ENCODE data around the gene ZNF443. TPM values are rescaled to one million over a fixed set of nuclear protein-coding genes. Genes with fewer than 3 reads are reported as not detected.

ZNF443 gene
- total and polyA plus RNA-seq, 9 of the 15 experiments (the other 6 are each of a cell fraction or from before 2014, with no cell fraction given) = 1.5 to 4.9 (median 2.8) TPM

DNA sequence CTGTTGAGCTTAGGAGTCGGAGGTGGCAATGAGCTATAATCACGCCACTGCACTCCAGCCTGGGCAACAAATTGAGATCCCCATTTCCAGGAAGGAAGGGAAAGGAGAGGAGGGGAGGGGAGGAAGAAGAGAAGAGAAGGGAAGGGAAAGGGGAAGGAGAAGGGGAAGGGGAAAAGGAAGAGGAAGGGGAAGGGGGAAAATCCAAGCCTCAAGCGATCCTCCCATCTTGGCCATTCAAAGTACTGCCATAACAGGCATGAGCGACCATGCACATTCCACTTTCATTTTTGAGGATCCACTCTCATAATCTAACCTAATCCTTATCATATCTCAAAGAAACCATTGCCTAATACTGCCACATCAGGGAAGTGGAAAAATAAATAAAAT lies 14.9 kb downstream of the ZNF443 start:
- Histone ChIP-seq H2AFZ (ENCODE audit: low read depth, low read length) (no peak overlapping the region), H3K9me1 (ENCODE audit: control insufficient read depth, insufficient read depth, low read length) (no peaks in the 10 kb centered on the region), H3K9ac (ENCODE audit: insufficient read depth in 1 of 2, low read depth in 2 of 2, low read length in 2 of 2) (no peak overlapping the region), H3K27me3 (ENCODE audit: control insufficient read depth in 2 of 2, insufficient read depth in 2 of 2, low read length in 2 of 2) (no peaks in the 10 kb centered on the region), H3K4me3 (no peak overlapping the region), H3K4me2 (ENCODE audit: insufficient read depth, low read length) (no peak overlapping the region), H4K20me1 (replicated peaks; ENCODE audit: control insufficient read depth, insufficient read depth, low read length) (no peaks in the 10 kb centered on the region), H3K9me3 (replicated peaks; ENCODE audit: control insufficient read depth, insufficient read depth, low read depth, low read length) (no peaks in the 10 kb centered on the region; the same call in 1 of the 2 replicates), H3K4me1 (replicated peaks in 1 of 2; ENCODE audit: control insufficient read depth in 2 of 2, insufficient read depth in 2 of 2, low read length in 2 of 2) (no peaks in the 10 kb centered on the region), H3K27ac (ENCODE audit: extremely low read depth, low read depth, low read length) (no peak overlapping the region), H3K36me3 (ENCODE audit: control insufficient read depth, insufficient read depth, low read length) (no peaks in the 10 kb centered on the region), H3K79me2 (ENCODE audit: control insufficient read depth, insufficient read depth, low read length) (no peaks in the 10 kb centered on the region)
- DNase-seq (ENCODE audit: extremely low read depth in 1 of 4, low spot score in 3 of 4) (no peak), FAIRE-seq (no peak), ATAC-seq (no peak)
- POLR2A ChIA-PET = interaction anchor here (0.6 kb wide), 2 partner anchors 25 to 57 kb away, joined by 3 read pairs; no protein-coding TSS in a partner anchor
- 20% methylated on average over 2 of the region's 4 CpGs for WGBS (ENCODE audit: insufficient coverage, low coverage, missing lambda C conversion rate)
- CTCF ChIA-PET (ENCODE audit: low intra/inter-chr PET ratio) = no interaction called here
- intact Hi-C loops (cut with micrococcal nuclease) (no loop called here), in situ Hi-C loops (cut with MboI) (no loop called here)
- no TSS peak for BruUV-seq (replicated peaks)
- TF ChIP-seq, protein P1, sequence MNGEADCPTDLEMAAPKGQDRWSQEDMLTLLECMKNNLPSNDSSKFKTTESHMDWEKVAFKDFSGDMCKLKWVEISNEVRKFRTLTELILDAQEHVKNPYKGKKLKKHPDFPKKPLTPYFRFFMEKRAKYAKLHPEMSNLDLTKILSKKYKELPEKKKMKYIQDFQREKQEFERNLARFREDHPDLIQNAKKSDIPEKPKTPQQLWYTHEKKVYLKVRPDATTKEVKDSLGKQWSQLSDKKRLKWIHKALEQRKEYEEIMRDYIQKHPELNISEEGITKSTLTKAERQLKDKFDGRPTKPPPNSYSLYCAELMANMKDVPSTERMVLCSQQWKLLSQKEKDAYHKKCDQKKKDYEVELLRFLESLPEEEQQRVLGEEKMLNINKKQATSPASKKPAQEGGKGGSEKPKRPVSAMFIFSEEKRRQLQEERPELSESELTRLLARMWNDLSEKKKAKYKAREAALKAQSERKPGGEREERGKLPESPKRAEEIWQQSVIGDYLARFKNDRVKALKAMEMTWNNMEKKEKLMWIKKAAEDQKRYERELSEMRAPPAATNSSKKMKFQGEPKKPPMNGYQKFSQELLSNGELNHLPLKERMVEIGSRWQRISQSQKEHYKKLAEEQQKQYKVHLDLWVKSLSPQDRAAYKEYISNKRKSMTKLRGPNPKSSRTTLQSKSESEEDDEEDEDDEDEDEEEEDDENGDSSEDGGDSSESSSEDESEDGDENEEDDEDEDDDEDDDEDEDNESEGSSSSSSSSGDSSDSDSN (IDR thresholded peaks at IDR 0.05; ENCODE audit: borderline replicate concordance in 1 of 2, low read depth in 2 of 2, low read length in 2 of 2) = no peak
- TF ChIP-seq ATF7 (IDR thresholded peaks at IDR 0.05) (no peak), ZNF253 (CRISPR knock-in tag; conservative IDR thresholded peaks at IDR 0.05) (no peak), E2F3 (CRISPR knock-in tag; IDR thresholded peaks at IDR 0.05) (no peak), TCF3 (CRISPR knock-in tag; IDR thresholded peaks at IDR 0.05) (no peak), EGR1 (conservative IDR thresholded peaks at IDR 0.05) (no peak), CBX2 (IDR thresholded peaks at IDR 0.05; ENCODE audit: insufficient read depth, low read length, poor library complexity, severe bottlenecking) (no peak)
- TF ChIP-seq, protein P2, sequence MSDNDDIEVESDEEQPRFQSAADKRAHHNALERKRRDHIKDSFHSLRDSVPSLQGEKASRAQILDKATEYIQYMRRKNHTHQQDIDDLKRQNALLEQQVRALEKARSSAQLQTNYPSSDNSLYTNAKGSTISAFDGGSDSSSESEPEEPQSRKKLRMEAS (CRISPR knock-in tag; IDR thresholded peaks at IDR 0.05) = no peak
- TF ChIP-seq, protein P3, sequence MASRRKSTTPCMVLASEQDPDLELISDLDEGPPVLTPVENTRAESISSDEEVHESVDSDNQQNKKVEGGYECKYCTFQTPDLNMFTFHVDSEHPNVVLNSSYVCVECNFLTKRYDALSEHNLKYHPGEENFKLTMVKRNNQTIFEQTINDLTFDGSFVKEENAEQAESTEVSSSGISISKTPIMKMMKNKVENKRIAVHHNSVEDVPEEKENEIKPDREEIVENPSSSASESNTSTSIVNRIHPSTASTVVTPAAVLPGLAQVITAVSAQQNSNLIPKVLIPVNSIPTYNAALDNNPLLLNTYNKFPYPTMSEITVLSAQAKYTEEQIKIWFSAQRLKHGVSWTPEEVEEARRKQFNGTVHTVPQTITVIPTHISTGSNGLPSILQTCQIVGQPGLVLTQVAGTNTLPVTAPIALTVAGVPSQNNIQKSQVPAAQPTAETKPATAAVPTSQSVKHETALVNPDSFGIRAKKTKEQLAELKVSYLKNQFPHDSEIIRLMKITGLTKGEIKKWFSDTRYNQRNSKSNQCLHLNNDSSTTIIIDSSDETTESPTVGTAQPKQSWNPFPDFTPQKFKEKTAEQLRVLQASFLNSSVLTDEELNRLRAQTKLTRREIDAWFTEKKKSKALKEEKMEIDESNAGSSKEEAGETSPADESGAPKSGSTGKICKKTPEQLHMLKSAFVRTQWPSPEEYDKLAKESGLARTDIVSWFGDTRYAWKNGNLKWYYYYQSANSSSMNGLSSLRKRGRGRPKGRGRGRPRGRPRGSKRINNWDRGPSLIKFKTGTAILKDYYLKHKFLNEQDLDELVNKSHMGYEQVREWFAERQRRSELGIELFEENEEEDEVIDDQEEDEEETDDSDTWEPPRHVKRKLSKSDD (conservative IDR thresholded peaks at IDR 0.05; ENCODE audit: low read length) = no peak

Data from K562 (cell line).